GM18951 (cell line): Measurements from ENCODE around the gene TNIK.

Source experiments
- POLR2A ChIP-seq: IDR thresholded peaks from 4 replicates; pipeline ENCODE4 v1.6.1; 2011; ENCODE audit warnings: mild to moderate bottlenecking; ENCODE audit not compliant: insufficient read length, insufficient read depth; ENCODE audit errors: extremely low read depth
- in situ Hi-C: fragments of 300-500 bp; cut with MboI; formaldehyde crosslinking; loops from one replicate; pipeline ENCODE4 v1.12.0; 2022; ENCODE audit warnings: low sequenced_read_pairs, mixed read lengths, inconsistent platforms; ENCODE audit not compliant: unreplicated experiment

Gene TNIK

GRCh38 chr3:171333784-171334464 lies 126.3 kb downstream of the TNIK start:
- in situ Hi-C loops = no loop called here
- no peak for TF ChIP-seq POLR2A

DNA sequence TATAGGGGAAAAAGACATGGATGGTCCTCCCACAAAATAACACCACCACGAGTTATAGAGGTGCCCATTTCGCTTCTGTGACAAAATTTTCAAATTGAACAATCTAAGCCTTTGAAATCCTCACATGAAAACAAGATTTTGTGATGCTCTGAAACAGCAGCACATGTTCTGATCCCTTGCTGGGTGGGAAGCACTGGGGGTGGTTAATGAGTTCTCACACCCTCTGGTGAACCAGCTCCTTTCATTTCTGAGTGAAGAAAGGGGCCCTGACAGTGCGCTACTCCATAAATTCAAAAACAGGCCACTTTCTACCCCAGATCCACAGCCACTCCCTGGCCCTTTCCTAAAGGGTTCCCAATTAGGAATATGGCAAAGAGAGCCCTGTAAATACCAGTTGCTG lies 129.3 kb downstream of the TNIK start:
- in situ Hi-C loops = no loop called here
- TF ChIP-seq POLR2A = no peak

GRCh38 chr3:171329746-171330145 lies 130.5 kb downstream of the TNIK start:
- in situ Hi-C loops = no loop called here
- TF ChIP-seq POLR2A = no peak

GRCh38 chr3:171328419-171329082 lies 131.7 kb downstream of the TNIK start:
- in situ Hi-C loops = no loop called here

DNA sequence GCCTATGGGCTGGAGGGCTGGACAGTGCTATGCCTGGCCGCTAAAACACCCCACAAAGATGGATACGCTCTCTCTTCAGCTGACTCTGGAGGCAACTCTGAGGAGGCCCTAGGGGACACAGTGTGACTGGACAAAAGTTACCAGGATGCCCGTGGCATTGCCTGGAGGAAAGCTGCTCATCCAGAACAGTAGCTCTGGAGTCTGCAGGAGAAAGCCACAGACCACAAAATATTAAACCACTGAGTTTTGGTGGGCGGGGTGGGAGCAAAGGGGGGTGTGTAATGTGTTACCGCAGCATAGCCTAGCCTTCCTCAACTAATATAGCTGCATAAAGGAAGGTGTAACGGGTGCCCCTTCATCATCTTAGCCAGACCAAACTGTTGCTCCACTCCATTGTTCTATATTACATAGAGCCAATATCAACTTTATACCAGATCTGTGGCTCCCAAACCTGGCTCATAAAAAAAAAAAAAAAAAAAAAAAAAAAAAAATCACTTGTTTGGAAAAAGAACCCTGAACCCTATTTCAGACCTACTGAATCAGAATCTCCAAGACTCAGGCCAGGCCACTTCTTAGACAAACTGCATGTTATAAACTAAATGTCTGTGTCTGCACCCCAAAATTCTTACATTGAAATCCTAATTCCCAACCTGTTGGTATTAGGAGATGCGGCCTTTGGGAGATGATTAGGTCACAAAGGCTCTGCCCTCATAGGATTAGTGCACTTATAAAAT lies 132.6 kb downstream of the TNIK start:
- TF ChIP-seq POLR2A = no peak
- in situ Hi-C loops = no loop called here

More at GRCh38 chr3:171328419-171329082, 131.7 kb downstream of the TNIK start:
- TF ChIP-seq POLR2A = no peak

DNA sequence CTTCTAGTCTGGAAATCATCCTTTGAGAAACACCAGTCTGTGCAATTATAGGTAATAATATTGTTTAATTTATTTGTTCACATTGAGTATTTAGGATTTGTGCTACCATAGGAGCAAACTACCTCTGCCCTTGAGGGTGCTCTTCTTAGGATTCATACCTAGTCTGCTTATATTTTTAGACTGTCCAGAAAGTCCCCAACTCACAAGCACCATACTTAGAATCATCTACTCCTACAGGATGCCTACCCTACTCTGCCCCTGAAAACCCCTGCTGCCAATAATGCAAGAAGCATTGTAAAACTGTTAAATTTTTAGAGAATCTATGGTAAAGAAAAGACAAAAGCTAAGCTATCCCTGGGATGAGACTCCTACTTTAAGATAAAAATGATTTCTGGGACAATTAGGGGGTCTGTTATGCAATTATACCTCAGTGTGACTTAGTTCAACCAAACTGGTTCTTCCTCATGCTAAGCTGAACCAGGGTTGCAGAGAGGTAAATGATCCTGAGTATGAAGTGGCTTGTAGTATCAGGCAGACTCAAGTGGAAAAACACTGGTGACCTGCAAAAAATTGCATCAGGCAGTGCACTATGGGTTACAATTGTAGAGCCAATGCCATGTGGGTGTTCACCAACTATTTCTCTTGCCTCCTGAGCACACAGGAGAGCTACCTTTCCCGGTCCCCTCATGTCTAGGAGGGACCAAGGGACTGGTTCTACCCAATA lies 133.3 kb downstream of the TNIK start:
- in situ Hi-C loops = no loop called here
- TF ChIP-seq POLR2A = no peak

GRCh38 chr3:171323938-171324536 lies 136.2 kb downstream of the TNIK start:
- in situ Hi-C loops = no loop called here
- no peak for TF ChIP-seq POLR2A

DNA sequence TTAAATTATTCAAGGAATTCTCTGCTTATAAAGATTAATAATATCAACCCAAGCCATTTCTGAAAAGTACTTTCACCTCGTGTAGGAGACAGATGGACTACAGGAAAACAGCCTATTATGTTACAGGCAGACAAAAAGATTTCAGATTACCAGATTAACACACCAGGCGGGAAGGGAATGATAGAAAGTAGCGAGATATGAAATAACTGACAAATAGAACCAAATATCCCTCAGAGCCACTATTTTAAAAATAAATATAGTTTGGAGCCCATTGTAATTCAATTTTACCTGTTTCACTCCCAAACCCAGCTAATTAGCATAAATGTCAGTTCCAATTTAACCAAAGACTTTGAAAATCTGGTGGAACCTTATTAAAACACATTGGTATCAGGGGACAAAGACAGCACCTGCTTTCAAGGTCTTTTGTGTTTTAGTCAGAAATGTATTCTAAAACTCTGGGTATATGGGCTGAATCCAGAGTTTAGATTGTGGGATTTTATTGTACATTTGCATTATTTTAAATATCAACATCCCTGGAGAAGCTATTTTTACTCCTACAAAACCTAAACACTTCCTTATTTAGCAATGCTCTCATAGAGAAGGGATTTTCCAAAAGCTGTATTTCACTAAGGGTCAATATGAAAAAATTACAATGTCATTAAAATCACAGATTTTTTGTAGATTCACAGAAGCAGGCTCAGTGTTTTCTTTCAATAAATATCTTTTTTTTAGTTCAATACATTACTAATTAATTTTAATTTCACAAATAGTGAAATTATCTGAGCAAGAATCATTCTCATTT lies 138.4 kb downstream of the TNIK start:
- TF ChIP-seq POLR2A = no peak
- in situ Hi-C loops = no loop called here

DNA sequence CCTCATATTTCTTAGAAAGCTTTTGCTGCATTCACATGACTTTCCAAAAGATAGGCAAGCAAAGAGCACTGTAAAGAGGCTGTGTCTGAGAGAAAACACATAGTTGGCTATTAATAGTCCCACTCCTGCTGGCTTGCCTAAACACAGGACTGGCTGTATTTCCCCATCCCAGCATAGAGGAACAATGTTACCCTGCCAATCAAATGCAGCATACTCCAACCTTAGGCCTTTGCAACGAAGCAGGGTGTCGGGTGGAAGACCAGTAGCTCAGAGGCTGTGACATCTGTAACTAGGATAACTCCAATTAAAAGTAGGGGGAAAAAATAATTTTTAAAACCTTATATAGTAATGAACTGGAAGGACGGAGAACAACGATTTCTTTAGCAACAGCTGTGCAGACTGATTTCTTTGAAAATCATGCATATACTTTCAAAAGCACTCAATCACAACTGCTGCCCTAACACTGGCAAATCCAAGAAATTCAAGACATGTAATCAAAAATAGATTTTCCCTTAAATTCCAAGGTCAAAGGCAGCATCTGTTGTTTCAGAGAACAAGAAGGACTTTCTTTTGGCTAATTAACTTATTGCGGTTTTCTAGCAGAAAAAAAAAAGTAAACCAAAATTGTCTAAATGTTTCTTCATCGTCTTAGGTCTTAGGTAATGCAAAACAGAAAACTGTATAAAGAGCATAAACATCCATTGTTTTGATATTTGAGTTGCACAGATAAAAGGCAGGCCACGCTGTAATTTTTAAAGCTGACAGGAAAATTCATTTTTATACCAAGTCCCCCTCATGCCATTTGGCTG lies 139.3 kb downstream of the TNIK start:
- in situ Hi-C loops = no loop called here
- no peak for TF ChIP-seq POLR2A

DNA sequence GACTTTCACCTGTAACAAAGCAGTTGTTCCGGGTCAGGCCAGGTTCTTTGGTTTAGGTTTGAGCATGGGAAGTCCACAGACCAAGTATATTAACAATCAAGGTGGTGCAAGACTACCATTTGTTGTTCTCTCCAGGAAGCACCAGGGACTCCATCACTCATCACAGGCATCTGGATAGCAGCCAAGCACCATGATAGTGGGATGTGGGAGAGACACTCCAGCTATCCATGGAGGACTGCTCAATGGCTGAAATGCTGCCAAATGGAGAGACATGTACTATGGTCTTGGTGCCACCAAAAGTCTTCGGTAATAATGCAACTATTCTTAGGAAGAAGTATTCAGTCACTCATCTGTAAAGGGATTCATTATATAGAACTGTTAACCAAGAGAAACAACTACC lies 143.0 kb downstream of the TNIK start:
- TF ChIP-seq POLR2A = no peak

DNA sequence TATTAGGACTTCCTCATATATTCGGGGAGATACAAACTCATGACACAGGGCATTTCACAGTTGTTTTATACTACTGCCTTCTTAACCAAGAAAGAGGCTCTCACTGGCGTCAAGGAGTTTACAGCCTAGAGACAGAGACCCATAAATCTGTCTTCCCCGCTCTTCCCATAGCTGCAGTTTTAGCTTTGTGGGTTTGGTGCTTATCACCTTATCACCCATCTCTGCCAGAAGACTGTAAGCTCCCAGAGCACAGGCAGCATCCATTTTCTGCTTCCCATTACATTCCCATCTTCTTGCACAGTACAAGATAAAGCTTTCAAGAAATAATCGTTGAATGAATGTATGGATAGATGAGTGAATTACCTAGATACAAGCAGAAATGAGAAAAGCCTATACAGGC lies 144.3 kb downstream of the TNIK start:
- in situ Hi-C loops = no loop called here

More for the DNA sequence above, 143.0 kb downstream of the TNIK start:
- in situ Hi-C loops = no loop called here

More for the DNA sequence above, 144.3 kb downstream of the TNIK start:
- TF ChIP-seq POLR2A = no peak
